NB4 (cell line): ENCODE data around the gene SCFD2.

Source experiments
- MYC ChIP-seq: IDR thresholded peaks from 2 replicates; pipeline ENCODE4 v1.6.1; 2011; ENCODE audit warnings: low read depth, low read length
- POLR2A ChIP-seq: IDR thresholded peaks from 2 replicates; pipeline ENCODE4 v1.6.1; 2011; ENCODE audit warnings: mild to moderate bottlenecking; ENCODE audit not compliant: insufficient read length; ENCODE audit errors: extremely low read depth
- TF ChIP-seq, protein P1 (sequence below): IDR thresholded peaks from one replicate; pipeline ENCODE4 v1.5.1; 2012; ENCODE audit warnings: low read depth, low read length

DNA sequence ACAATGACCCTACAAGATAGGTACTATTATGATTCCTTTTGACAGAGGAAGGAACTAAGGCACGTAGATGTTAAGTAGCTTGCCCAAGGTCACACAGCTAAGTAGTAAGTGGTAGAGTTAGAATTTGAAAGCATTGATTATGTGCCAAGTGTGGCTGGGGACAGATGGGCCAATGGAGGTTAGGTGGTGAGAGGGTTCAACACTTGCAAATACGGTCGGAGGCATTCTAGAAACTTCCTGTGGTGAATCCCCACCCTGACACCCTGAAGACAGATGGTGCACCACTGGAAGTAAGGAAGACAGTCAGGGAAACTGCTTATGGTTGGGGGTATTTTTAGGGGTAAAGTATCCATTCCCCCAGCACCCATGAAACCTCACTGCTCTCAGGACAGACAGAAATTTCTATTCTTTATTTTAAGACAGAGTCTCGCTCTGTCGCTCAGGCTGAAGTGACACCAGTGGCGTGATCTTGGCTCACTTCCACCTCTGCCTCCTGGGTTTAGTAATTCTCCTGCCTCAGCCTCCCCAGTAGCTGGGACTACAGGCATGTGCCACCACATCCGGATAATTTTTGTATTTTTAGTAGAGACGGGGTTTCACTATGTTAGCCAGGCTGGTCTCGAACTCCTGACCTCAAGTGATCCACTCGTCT is 361.2 kb downstream of the SCFD2 start:
- TF ChIP-seq MYC, result no peak
- TF ChIP-seq, protein P1, sequence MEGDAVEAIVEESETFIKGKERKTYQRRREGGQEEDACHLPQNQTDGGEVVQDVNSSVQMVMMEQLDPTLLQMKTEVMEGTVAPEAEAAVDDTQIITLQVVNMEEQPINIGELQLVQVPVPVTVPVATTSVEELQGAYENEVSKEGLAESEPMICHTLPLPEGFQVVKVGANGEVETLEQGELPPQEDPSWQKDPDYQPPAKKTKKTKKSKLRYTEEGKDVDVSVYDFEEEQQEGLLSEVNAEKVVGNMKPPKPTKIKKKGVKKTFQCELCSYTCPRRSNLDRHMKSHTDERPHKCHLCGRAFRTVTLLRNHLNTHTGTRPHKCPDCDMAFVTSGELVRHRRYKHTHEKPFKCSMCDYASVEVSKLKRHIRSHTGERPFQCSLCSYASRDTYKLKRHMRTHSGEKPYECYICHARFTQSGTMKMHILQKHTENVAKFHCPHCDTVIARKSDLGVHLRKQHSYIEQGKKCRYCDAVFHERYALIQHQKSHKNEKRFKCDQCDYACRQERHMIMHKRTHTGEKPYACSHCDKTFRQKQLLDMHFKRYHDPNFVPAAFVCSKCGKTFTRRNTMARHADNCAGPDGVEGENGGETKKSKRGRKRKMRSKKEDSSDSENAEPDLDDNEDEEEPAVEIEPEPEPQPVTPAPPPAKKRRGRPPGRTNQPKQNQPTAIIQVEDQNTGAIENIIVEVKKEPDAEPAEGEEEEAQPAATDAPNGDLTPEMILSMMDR, result no peak
- TF ChIP-seq POLR2A, result no peak
